ENCODE data around the gene UCK1.

Gene UCK1

GRCh38 chr9:131495785-131496184, 35.3 kb downstream of the UCK1 start:
- DNase-seq, result no peak

- no peak for DNase-seq
Observed at GRCh38 chr9:131494296-131494870, 36.7 kb downstream of the UCK1 start.

GRCh38 chr9:131492070-131492469, 39.0 kb downstream of the UCK1 start:
- no peak for DNase-seq

GRCh38 chr9:131491001-131491710, 39.9 kb downstream of the UCK1 start:
- DNase-seq, result no peak

- DNase-seq, result no peak
Observed at GRCh38 chr9:131490514-131490913, 40.5 kb downstream of the UCK1 start.

GRCh38 chr9:131487621-131488031, 43.4 kb downstream of the UCK1 start:
- no peak for DNase-seq

GRCh38 chr9:131487001-131487400, 44.1 kb downstream of the UCK1 start:
- no peak for DNase-seq

GRCh38 chr9:131485728-131486422, 45.2 kb downstream of the UCK1 start:
- no peak for DNase-seq

GRCh38 chr9:131485206-131485605, 45.9 kb downstream of the UCK1 start:
- no peak for DNase-seq

GRCh38 chr9:131484560-131485185, 46.4 kb downstream of the UCK1 start:
- DNase-seq, result no peak

- DNase-seq, result no peak
Observed at GRCh38 chr9:131484051-131484445, 47.0 kb downstream of the UCK1 start.

- DNase-seq, result no peak
Observed at GRCh38 chr9:131483319-131484050, 47.6 kb downstream of the UCK1 start.

GRCh38 chr9:131482343-131483006, 48.6 kb downstream of the UCK1 start:
- DNase-seq, result no peak

- DNase-seq, result no peak
Observed at GRCh38 chr9:131481441-131482342, 49.4 kb downstream of the UCK1 start.

- DNase-seq, result no peak
Observed at GRCh38 chr9:131480258-131480657, 50.8 kb downstream of the UCK1 start.

- DNase-seq, result no peak
Observed at GRCh38 chr9:131478911-131479310, 52.2 kb downstream of the UCK1 start.

- DNase-seq, result peak in 2 of 3 experiments; percentile 19 to 52
Observed at GRCh38 chr9:131478421-131478868, 52.6 kb downstream of the UCK1 start.

- DNase-seq, result no peak
Observed at GRCh38 chr9:131477816-131478419, 53.1 kb downstream of the UCK1 start.

GRCh38 chr9:131477367-131477766, 53.7 kb downstream of the UCK1 start:
- no peak for DNase-seq

- DNase-seq, result no peak
Observed at GRCh38 chr9:131476777-131477345, 54.2 kb downstream of the UCK1 start.

Measured in NCI-H1417 (cell line).